HepG2 (cell line): ENCODE data around the gene PAK6. TPM values are rescaled to one million over a fixed set of nuclear protein-coding genes. Genes with fewer than 3 reads are reported as not detected.

Experiments
- CHCHD3 ChIP-seq: sonication (generic); formaldehyde crosslinking; IDR thresholded peaks from 2 replicates; pipeline ENCODE4 v1.8.0; 2022; ENCODE audit warnings: mild to moderate bottlenecking, missing genetic modification reagents, moderate library complexity
- CHD4 ChIP-seq: fragments of 200-600 bp; sonication (generic); IDR thresholded peaks from 2 replicates; pipeline ENCODE4 v1.7.0; 2017; ENCODE audit warnings: mild to moderate bottlenecking, low read length, borderline replicate concordance
- DR1 ChIP-seq: sonication (generic); formaldehyde crosslinking; IDR thresholded peaks from 2 replicates; pipeline ENCODE4 v1.8.0; 2021; ENCODE audit warnings: mild to moderate bottlenecking, missing genetic modification reagents, inconsistent platforms
- GABPB1 ChIP-seq: IDR thresholded peaks from 2 replicates; pipeline ENCODE4 v1.6.1; 2016; ENCODE audit warnings: mild to moderate bottlenecking, missing genetic modification reagents, moderate library complexity, missing compliant biosample characterization
- HNRNPLL ChIP-seq: fragments of 200-400 bp; formaldehyde crosslinking; IDR thresholded peaks from 2 replicates; pipeline ENCODE4 v1.6.1; 2017; ENCODE audit warnings: mild to moderate bottlenecking, low read depth, low read length; ENCODE audit not compliant: poor library complexity, severe bottlenecking
- MAFK ChIP-seq, 2 experiments: IDR thresholded peaks in 1 of 2; conservative IDR thresholded peaks in 1 of 2; 2 replicates each; pipeline ENCODE4 v1.6.1; 2011; ENCODE audit warnings: improper control_type of control experiment in 2 of 2, low read length in 2 of 2
- RAD21 ChIP-seq: fragments of 450-650 bp; formaldehyde crosslinking; IDR thresholded peaks from 2 replicates; pipeline ENCODE4 v1.5.0; 2020; ENCODE audit warnings: mild to moderate bottlenecking
- SMAD1 ChIP-seq: sonication (generic); formaldehyde crosslinking; IDR thresholded peaks from 2 replicates; pipeline ENCODE4 v1.4.0; 2020; ENCODE audit warnings: missing genetic modification reagents, low read depth, mild to moderate bottlenecking, borderline replicate concordance
- UBTF ChIP-seq: sonication (generic); formaldehyde crosslinking; IDR thresholded peaks from 2 replicates; pipeline ENCODE4 v1.4.0; 2020; ENCODE audit warnings: mild to moderate bottlenecking, missing genetic modification reagents
- ZBTB1 ChIP-seq: sonication (generic); formaldehyde crosslinking; IDR thresholded peaks from 2 replicates; pipeline ENCODE4 v1.4.0; 2020; ENCODE audit warnings: missing genetic modification reagents, borderline replicate concordance
- ZNF18 ChIP-seq: sonication (generic); formaldehyde crosslinking; IDR thresholded peaks from 2 replicates; pipeline ENCODE4 v1.8.0; 2022; ENCODE audit warnings: mild to moderate bottlenecking, missing genetic modification reagents; ENCODE audit not compliant: insufficient replicate concordance
- ZNF441 ChIP-seq: sonication (generic); formaldehyde crosslinking; IDR thresholded peaks from 2 replicates; pipeline ENCODE4 v1.7.0; 2021; ENCODE audit warnings: missing genetic modification reagents, borderline replicate concordance
- ZNF746 ChIP-seq: sonication (generic); formaldehyde crosslinking; IDR thresholded peaks from 2 replicates; pipeline ENCODE4 v1.8.0; 2022; ENCODE audit warnings: mild to moderate bottlenecking, missing genetic modification reagents
- polyA plus RNA-seq, 8 experiments: library from polyadenylated mRNA; depleted of rRNA in 3 of 8; stranded (reverse) in 7 of 8; unstranded in 1 of 8; fragments of >200 nt; fragmentation: Illumina TruSeq in 4 of 8; extraction: Trizol in 4 of 8; gene quantifications; 2 replicates each; pipeline versions ENCODE4 v1.2.1 to v1.2.3, GENCODE V29; 2011 to 2016; ENCODE audit warnings: low read depth in 4 of 8, missing spikeins in 1 of 8, mixed read lengths in 1 of 8; ENCODE audit not compliant: insufficient read depth in 1 of 8
- total RNA-seq, 5 experiments: library from RNA; depleted of rRNA; stranded (reverse); fragments of >200 nt; fragmentation: Illumina TruSeq; extraction: Trizol; gene quantifications; 2 replicates each; pipeline ENCODE4 v1.2.3, GENCODE V29; 2016; ENCODE audit warnings: low read depth in 1 of 5

Gene PAK6
- total and polyA plus RNA-seq, 2 of the 13 experiments (the other 11 are each of a cell fraction or from before 2014, with no cell fraction given): 0.07 TPM; not detected in 1

GRCh38 chr15:40252438-40253166, 13.7 kb downstream of the PAK6 start (continued):
- TF ChIP-seq UBTF (CRISPR knock-in tag) (peak; percentile 57; the same call in 1 of the 2 replicates), RAD21 (CRISPR knock-in tag) (no peak), CHCHD3 (CRISPR knock-in tag) (no peak), MAFK (conservative IDR thresholded peaks at IDR 0.05 in 1 of 2, IDR thresholded peaks at IDR 0.05 in 1 of 2; ENCODE audit: low read length in 2 of 2) (no peak), ZNF746 (CRISPR knock-in tag) (no peak), SMAD1 (CRISPR knock-in tag) (no peak), HNRNPLL (peak; percentile 11), ZNF441 (no peak), GABPB1 (CRISPR knock-in tag) (peak; percentile 48; the same call in 1 of the 2 replicates), CHD4 (no peak), ZNF18 (CRISPR knock-in tag) (no peak), DR1 (CRISPR knock-in tag) (no peak), ZBTB1 (CRISPR knock-in tag) (no peak)
